WTC11 (cell line): ENCODE data around the gene PHPT1. TPM values are rescaled to one million over a fixed set of nuclear protein-coding genes. Genes with fewer than 3 reads are reported as not detected.

Experiments used
- ATAC-seq: fragments of 200-7000 bp; cut with Tn5 transposase; 2 replicates; pipeline ENCODE4 v1.10.0; 2021; ENCODE audit warnings: mild to moderate bottlenecking, moderate library complexity
- CTCF ChIA-PET: fragments of 300-600 bp; sonication (Branson Sonifier 250); formaldehyde crosslinking; loops from one replicate; lab custom pipeline; 2021; ENCODE audit warnings: antibody characterized with exemption; lab: Charles Lee
- POLR2A ChIA-PET: fragments of 350-600 bp; sonication (Branson Sonifier 250); formaldehyde crosslinking; loops from one replicate; lab custom pipeline; 2021; ENCODE audit warnings: antibody characterized with exemption; lab: Charles Lee
- DNase-seq: peaks from one replicate; pipeline ENCODE4 v3.0.0; 2021; ENCODE audit warnings: low spot score
- H3K27ac Mint-ChIP-seq: 2 replicates; pipeline ENCODE4 v1.8.0; 2021; ENCODE audit warnings: mixed read lengths
- H3K27me3 Mint-ChIP-seq: 2 replicates; pipeline ENCODE4 v1.8.0; 2021; ENCODE audit warnings: low read depth, mild to moderate bottlenecking, moderate library complexity, mixed read lengths
- H3K36me3 Mint-ChIP-seq: 2 replicates; pipeline ENCODE4 v1.8.0; 2021; ENCODE audit warnings: mixed read lengths
- H3K4me1 Mint-ChIP-seq: 2 replicates; pipeline ENCODE4 v1.8.0; 2022; ENCODE audit warnings: mixed read lengths
- H3K4me3 Mint-ChIP-seq: 2 replicates; pipeline ENCODE4 v1.8.0; 2021; ENCODE audit warnings: mild to moderate bottlenecking, moderate library complexity, mixed read lengths
- H3K9me3 Mint-ChIP-seq: 2 replicates; pipeline ENCODE4 v1.8.0; 2021; ENCODE audit warnings: mixed read lengths
- CBFB ChIP-seq: sonication (generic); formaldehyde crosslinking; IDR thresholded peaks from 2 replicates; pipeline ENCODE4 v1.8.1; 2022; ENCODE audit warnings: mild to moderate bottlenecking, low read depth, missing genetic modification reagents
- FOXJ3 ChIP-seq: sonication (generic); formaldehyde crosslinking; IDR thresholded peaks from 2 replicates; pipeline ENCODE4 v1.9.0; 2021; ENCODE audit warnings: missing genetic modification reagents, mild to moderate bottlenecking, borderline replicate concordance
- HMGA2 ChIP-seq: fragments of 250-450 bp; sonication (Bioruptor Pico); IDR thresholded peaks from 2 replicates; pipeline ENCODE4 v1.4.0; 2021; ENCODE audit warnings: mild to moderate bottlenecking, moderate library complexity
- RELA ChIP-seq: sonication (generic); formaldehyde crosslinking; IDR thresholded peaks from 2 replicates; pipeline ENCODE4 v1.8.1; 2022; ENCODE audit warnings: missing genetic modification reagents, mild to moderate bottlenecking, borderline replicate concordance
- SP1 ChIP-seq: sonication (generic); formaldehyde crosslinking; conservative IDR thresholded peaks from 2 replicates; pipeline ENCODE4 v1.8.1; 2022; ENCODE audit warnings: missing genetic modification reagents
- TEAD4 ChIP-seq: sonication (generic); formaldehyde crosslinking; IDR thresholded peaks from 2 replicates; pipeline ENCODE4 v1.8.0; 2022; ENCODE audit warnings: mild to moderate bottlenecking, missing genetic modification reagents
- TP53 ChIP-seq: sonication (generic); formaldehyde crosslinking; IDR thresholded peaks from 2 replicates; pipeline ENCODE4 v1.8.1; 2023; ENCODE audit warnings: mild to moderate bottlenecking, missing genetic modification reagents
- ZNF219 ChIP-seq: sonication (generic); formaldehyde crosslinking; IDR thresholded peaks from 2 replicates; pipeline ENCODE4 v1.8.0; 2023; ENCODE audit warnings: missing genetic modification reagents, mild to moderate bottlenecking, borderline replicate concordance
- ZNF232 ChIP-seq: sonication (generic); formaldehyde crosslinking; IDR thresholded peaks from 2 replicates; pipeline ENCODE4 v1.8.0; 2022; ENCODE audit warnings: mild to moderate bottlenecking, missing genetic modification reagents
- ZNF263 ChIP-seq: sonication (generic); formaldehyde crosslinking; IDR thresholded peaks from 2 replicates; pipeline ENCODE4 v1.8.1; 2022; ENCODE audit warnings: low read depth, mild to moderate bottlenecking, moderate library complexity, missing genetic modification reagents
- ZNF396 ChIP-seq: fragments of 250-450 bp; sonication (Bioruptor Pico); IDR thresholded peaks from 2 replicates; pipeline ENCODE4 v1.8.0; 2021; ENCODE audit warnings: mild to moderate bottlenecking, moderate library complexity, borderline replicate concordance
- ZNF416 ChIP-seq: fragments of 250-450 bp; sonication (Bioruptor Pico); IDR thresholded peaks from 2 replicates; pipeline ENCODE4 v1.9.0; 2021; ENCODE audit warnings: mild to moderate bottlenecking, inconsistent platforms
- ZNF671 ChIP-seq: fragments of 250-450 bp; sonication (Bioruptor Pico); IDR thresholded peaks from 2 replicates; pipeline ENCODE4 v1.8.0; 2021; ENCODE audit warnings: mild to moderate bottlenecking
- total RNA-seq: library from RNA; stranded (reverse); gene quantifications from 3 replicates; pipeline ENCODE4 v1.2.3, GENCODE V29; 2021
- TF ChIP-seq, protein P1 (sequence below): sonication (generic); formaldehyde crosslinking; IDR thresholded peaks from 2 replicates; pipeline ENCODE4 v1.8.0; 2023; ENCODE audit warnings: missing genetic modification reagents
- TF ChIP-seq, protein P2 (sequence below): sonication (generic); formaldehyde crosslinking; IDR thresholded peaks from 2 replicates; pipeline ENCODE4 v1.8.1; 2023; ENCODE audit warnings: mild to moderate bottlenecking, missing genetic modification reagents, moderate library complexity
- TF ChIP-seq, protein P3 (sequence below): sonication (generic); formaldehyde crosslinking; conservative IDR thresholded peaks from 2 replicates; pipeline ENCODE4 v1.8.1; 2022; ENCODE audit warnings: mild to moderate bottlenecking, missing genetic modification reagents
- TF ChIP-seq, protein P4 (sequence below): sonication (generic); formaldehyde crosslinking; IDR thresholded peaks from 2 replicates; pipeline ENCODE4 v1.8.0; 2022; ENCODE audit warnings: mild to moderate bottlenecking, missing genetic modification reagents
- TF ChIP-seq, protein P5 (sequence below): sonication (generic); formaldehyde crosslinking; IDR thresholded peaks from 2 replicates; pipeline ENCODE4 v1.8.0; 2022; ENCODE audit warnings: missing genetic modification reagents
- TF ChIP-seq, protein P6 (sequence below): sonication (generic); formaldehyde crosslinking; IDR thresholded peaks from 2 replicates; pipeline ENCODE4 v1.8.0; 2022; ENCODE audit warnings: mild to moderate bottlenecking, missing genetic modification reagents
- TF ChIP-seq, protein P7 (sequence below): fragments of 200-600 bp; IDR thresholded peaks from 2 replicates; pipeline ENCODE4 v1.8.0; 2022; ENCODE audit warnings: antibody characterized with exemption
- TF ChIP-seq, protein P8 (sequence below): fragments of 250-450 bp; sonication (Bioruptor Pico); IDR thresholded peaks from 2 replicates; pipeline ENCODE4 v1.9.0; 2021; ENCODE audit warnings: moderate library complexity, mild to moderate bottlenecking, inconsistent platforms, borderline replicate concordance
- TF ChIP-seq, protein P9 (sequence below): fragments of 250-450 bp; sonication (Bioruptor Pico); IDR thresholded peaks from 2 replicates; pipeline ENCODE4 v1.9.0; 2021; ENCODE audit warnings: mild to moderate bottlenecking

PHPT1 gene
- total RNA-seq, 1 experiment from 2014 or later = 138 TPM

DNA sequence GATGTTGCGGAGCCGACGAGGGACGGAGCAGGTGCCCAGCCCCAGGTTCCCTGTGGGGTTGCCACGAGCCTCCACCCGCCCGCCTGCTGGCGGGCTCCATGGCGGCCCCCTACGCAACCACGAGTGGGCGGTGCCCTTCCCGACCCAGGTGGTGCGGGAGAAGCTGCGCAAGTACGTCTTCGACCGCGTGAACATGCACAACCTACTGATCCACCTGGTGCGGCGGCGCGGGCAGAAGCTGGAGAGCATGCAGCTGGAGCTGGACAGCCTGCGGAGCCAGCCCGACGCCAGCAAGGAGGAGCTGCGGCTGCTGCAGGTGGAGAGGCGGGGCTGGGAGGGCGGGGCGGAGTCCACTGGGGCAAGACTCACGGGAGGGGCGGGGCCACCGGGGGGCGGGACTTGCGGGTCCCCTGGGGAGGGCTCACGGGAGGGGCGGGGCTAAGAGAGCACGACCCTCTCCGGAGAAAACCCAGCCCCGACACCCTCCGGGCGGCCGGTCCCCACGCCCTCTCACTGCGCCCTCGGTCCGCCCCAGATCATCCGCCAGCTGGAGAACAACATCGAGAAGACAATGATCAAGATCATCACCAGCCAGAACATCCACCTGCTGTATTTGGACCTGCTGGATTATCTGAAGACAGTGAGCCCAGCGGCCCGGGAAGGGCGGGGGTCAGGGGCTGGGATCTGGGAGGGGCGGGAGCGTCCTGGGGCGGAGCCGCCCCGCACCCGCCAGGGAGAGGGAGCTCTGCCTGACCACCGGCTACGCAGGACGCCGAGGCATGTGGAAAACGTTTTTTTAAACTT is 49.2 kb upstream of the PHPT1 start (continued):
- TF ChIP-seq, protein P1, sequence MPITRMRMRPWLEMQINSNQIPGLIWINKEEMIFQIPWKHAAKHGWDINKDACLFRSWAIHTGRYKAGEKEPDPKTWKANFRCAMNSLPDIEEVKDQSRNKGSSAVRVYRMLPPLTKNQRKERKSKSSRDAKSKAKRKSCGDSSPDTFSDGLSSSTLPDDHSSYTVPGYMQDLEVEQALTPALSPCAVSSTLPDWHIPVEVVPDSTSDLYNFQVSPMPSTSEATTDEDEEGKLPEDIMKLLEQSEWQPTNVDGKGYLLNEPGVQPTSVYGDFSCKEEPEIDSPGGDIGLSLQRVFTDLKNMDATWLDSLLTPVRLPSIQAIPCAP = no peak
- TF ChIP-seq ZNF263 (CRISPR knock-in tag) = no peak
- TF ChIP-seq, protein P2, sequence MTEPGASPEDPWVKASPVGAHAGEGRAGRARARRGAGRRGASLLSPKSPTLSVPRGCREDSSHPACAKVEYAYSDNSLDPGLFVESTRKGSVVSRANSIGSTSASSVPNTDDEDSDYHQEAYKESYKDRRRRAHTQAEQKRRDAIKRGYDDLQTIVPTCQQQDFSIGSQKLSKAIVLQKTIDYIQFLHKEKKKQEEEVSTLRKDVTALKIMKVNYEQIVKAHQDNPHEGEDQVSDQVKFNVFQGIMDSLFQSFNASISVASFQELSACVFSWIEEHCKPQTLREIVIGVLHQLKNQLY = no peak
- TF ChIP-seq HMGA2 = no peak
- TF ChIP-seq, protein P3, sequence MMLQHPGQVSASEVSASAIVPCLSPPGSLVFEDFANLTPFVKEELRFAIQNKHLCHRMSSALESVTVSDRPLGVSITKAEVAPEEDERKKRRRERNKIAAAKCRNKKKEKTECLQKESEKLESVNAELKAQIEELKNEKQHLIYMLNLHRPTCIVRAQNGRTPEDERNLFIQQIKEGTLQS (CRISPR knock-in tag) = no peak
- no peak for TF ChIP-seq TEAD4 (CRISPR knock-in tag)
- TF ChIP-seq, protein P4, sequence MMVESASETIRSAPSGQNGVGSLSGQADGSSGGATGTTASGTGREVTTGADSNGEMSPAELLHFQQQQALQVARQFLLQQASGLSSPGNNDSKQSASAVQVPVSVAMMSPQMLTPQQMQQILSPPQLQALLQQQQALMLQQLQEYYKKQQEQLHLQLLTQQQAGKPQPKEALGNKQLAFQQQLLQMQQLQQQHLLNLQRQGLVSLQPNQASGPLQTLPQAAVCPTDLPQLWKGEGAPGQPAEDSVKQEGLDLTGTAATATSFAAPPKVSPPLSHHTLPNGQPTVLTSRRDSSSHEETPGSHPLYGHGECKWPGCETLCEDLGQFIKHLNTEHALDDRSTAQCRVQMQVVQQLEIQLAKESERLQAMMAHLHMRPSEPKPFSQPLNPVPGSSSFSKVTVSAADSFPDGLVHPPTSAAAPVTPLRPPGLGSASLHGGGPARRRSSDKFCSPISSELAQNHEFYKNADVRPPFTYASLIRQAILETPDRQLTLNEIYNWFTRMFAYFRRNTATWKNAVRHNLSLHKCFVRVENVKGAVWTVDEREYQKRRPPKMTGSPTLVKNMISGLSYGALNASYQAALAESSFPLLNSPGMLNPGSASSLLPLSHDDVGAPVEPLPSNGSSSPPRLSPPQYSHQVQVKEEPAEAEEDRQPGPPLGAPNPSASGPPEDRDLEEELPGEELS = peak; percentile 68; the same call in 1 of the 2 replicates
- TF ChIP-seq, protein P5, sequence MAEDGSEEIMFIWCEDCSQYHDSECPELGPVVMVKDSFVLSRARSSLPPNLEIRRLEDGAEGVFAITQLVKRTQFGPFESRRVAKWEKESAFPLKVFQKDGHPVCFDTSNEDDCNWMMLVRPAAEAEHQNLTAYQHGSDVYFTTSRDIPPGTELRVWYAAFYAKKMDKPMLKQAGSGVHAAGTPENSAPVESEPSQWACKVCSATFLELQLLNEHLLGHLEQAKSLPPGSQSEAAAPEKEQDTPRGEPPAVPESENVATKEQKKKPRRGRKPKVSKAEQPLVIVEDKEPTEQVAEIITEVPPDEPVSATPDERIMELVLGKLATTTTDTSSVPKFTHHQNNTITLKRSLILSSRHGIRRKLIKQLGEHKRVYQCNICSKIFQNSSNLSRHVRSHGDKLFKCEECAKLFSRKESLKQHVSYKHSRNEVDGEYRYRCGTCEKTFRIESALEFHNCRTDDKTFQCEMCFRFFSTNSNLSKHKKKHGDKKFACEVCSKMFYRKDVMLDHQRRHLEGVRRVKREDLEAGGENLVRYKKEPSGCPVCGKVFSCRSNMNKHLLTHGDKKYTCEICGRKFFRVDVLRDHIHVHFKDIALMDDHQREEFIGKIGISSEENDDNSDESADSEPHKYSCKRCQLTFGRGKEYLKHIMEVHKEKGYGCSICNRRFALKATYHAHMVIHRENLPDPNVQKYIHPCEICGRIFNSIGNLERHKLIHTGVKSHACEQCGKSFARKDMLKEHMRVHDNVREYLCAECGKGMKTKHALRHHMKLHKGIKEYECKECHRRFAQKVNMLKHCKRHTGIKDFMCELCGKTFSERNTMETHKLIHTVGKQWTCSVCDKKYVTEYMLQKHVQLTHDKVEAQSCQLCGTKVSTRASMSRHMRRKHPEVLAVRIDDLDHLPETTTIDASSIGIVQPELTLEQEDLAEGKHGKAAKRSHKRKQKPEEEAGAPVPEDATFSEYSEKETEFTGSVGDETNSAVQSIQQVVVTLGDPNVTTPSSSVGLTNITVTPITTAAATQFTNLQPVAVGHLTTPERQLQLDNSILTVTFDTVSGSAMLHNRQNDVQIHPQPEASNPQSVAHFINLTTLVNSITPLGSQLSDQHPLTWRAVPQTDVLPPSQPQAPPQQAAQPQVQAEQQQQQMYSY (CRISPR knock-in tag) = no peak
- no peak for TF ChIP-seq TP53 (CRISPR knock-in tag)
- TF ChIP-seq, protein P6, sequence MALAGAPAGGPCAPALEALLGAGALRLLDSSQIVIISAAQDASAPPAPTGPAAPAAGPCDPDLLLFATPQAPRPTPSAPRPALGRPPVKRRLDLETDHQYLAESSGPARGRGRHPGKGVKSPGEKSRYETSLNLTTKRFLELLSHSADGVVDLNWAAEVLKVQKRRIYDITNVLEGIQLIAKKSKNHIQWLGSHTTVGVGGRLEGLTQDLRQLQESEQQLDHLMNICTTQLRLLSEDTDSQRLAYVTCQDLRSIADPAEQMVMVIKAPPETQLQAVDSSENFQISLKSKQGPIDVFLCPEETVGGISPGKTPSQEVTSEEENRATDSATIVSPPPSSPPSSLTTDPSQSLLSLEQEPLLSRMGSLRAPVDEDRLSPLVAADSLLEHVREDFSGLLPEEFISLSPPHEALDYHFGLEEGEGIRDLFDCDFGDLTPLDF (CRISPR knock-in tag) = 0 out of 2 replicates have a peak, but pooled peaks have one; percentile 28
- no peak for TF ChIP-seq ZNF396 (CRISPR knock-in tag)
- TF ChIP-seq SP1 (CRISPR knock-in tag) = peak; percentile 73; the same call in 1 of the 2 replicates
- TF ChIP-seq CBFB (CRISPR knock-in tag) = no peak
- TF ChIP-seq FOXJ3 (CRISPR knock-in tag) = no peak
- TF ChIP-seq ZNF416 = no peak
- no peak for TF ChIP-seq ZNF671 (CRISPR knock-in tag)
- no peak for TF ChIP-seq ZNF219

DNA sequence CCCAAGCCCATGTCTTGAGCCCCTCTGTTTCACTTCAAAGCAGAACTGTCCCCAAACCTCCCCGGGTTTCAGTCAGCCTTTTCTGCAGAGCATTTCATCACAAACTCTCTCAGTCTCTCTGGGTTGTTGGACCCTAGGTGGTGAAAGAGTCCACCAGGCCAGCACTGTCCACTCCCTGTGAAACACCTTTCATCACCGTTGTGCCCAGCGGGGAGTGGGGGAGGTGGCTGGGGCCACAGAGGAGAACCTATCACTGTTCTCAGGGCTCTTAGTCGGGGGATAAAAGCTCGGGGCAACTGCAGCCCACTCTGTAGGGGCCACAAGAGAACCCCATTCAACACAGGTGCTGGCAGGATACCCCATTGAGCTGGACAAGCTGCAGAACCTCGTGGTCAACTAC is 46.9 kb upstream of the PHPT1 start:
- H3K27ac Mint-ChIP-seq = no peak overlapping the region
- H3K36me3 Mint-ChIP-seq = peaks cover 3% of the 10 kb centered on the region
- no peaks in the 10 kb centered on the region for H3K9me3 Mint-ChIP-seq
- H3K4me3 Mint-ChIP-seq = no peak overlapping the region
- peaks cover 9% of the 10 kb centered on the region for H3K4me1 Mint-ChIP-seq
- ChIA-PET CTCF (interaction anchor here (1.1 to 3.6 kb wide), 3 partner anchors 20 to 233 kb away, joined by 4 to 14 read pairs (median 4); partner anchors contain the start of gene AJM1), POLR2A (no interaction called here)
- ATAC-seq = no peak
- H3K27me3 Mint-ChIP-seq = peaks cover 52% of the 10 kb centered on the region
- no peak for DNase-seq
- no peak for TF ChIP-seq RELA (CRISPR knock-in tag)
- TF ChIP-seq, protein P7, sequence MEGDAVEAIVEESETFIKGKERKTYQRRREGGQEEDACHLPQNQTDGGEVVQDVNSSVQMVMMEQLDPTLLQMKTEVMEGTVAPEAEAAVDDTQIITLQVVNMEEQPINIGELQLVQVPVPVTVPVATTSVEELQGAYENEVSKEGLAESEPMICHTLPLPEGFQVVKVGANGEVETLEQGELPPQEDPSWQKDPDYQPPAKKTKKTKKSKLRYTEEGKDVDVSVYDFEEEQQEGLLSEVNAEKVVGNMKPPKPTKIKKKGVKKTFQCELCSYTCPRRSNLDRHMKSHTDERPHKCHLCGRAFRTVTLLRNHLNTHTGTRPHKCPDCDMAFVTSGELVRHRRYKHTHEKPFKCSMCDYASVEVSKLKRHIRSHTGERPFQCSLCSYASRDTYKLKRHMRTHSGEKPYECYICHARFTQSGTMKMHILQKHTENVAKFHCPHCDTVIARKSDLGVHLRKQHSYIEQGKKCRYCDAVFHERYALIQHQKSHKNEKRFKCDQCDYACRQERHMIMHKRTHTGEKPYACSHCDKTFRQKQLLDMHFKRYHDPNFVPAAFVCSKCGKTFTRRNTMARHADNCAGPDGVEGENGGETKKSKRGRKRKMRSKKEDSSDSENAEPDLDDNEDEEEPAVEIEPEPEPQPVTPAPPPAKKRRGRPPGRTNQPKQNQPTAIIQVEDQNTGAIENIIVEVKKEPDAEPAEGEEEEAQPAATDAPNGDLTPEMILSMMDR = no peak
- TF ChIP-seq, protein P8, sequence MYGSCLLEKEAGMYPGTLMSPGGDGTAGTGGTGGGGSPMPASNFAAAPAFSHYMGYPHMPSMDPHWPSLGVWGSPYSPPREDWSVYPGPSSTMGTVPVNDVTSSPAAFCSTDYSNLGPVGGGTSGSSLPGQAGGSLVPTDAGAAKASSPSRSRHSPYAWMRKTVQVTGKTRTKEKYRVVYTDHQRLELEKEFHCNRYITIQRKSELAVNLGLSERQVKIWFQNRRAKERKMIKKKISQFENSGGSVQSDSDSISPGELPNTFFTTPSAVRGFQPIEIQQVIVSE = no peak
- TF ChIP-seq, protein P9, sequence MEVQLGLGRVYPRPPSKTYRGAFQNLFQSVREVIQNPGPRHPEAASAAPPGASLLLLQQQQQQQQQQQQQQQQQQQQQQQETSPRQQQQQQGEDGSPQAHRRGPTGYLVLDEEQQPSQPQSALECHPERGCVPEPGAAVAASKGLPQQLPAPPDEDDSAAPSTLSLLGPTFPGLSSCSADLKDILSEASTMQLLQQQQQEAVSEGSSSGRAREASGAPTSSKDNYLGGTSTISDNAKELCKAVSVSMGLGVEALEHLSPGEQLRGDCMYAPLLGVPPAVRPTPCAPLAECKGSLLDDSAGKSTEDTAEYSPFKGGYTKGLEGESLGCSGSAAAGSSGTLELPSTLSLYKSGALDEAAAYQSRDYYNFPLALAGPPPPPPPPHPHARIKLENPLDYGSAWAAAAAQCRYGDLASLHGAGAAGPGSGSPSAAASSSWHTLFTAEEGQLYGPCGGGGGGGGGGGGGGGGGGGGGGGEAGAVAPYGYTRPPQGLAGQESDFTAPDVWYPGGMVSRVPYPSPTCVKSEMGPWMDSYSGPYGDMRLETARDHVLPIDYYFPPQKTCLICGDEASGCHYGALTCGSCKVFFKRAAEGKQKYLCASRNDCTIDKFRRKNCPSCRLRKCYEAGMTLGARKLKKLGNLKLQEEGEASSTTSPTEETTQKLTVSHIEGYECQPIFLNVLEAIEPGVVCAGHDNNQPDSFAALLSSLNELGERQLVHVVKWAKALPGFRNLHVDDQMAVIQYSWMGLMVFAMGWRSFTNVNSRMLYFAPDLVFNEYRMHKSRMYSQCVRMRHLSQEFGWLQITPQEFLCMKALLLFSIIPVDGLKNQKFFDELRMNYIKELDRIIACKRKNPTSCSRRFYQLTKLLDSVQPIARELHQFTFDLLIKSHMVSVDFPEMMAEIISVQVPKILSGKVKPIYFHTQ (CRISPR knock-in tag) = no peak
- no peak for TF ChIP-seq ZNF396 (CRISPR knock-in tag)
- no peak for TF ChIP-seq ZNF232
